Stimulated activated CD8-positive, alpha-beta memory T cell treated with anti-CD3 and anti-CD28 coated beads, Interleukin-7, amount 100 ng/mL, for 1 hour (primary cell): ENCODE data around the gene SETD1B.
A peak's percentile ranks its signal among the peaks of the same experiment; 100 is the strongest.
"Not testable (repeated sequence)": the region's sequence is repeated elsewhere in the genome, so short reads cannot be mapped to it uniquely, and the experiment has no call there.

ENCODE experiments used
- DNase-seq, 2 donors: peaks; one replicate each; pipeline ENCODE4 v3.0.0-alpha.2; 2020; ENCODE audit warnings: low read depth in 2 of 2

Gene SETD1B

GRCh38 chr12:121780429-121780828 is 23.4 kb upstream of the SETD1B start:
- no peak for DNase-seq

- DNase-seq = no peak
These were observed 22.3 kb upstream of the SETD1B start for GRCh38 chr12:121781484-121781997.

- no peak for DNase-seq
These were observed 21.5 kb upstream of the SETD1B start for GRCh38 chr12:121781998-121782979.

GRCh38 chr12:121783766-121784165 is 20.0 kb upstream of the SETD1B start:
- no peak for DNase-seq

GRCh38 chr12:121784460-121784859 is 19.3 kb upstream of the SETD1B start:
- no peak for DNase-seq

- DNase-seq = no peak
These were observed 17.4 kb upstream of the SETD1B start for GRCh38 chr12:121786440-121786825.

GRCh38 chr12:121787063-121788025 is 16.5 kb upstream of the SETD1B start:
- DNase-seq = no peak

GRCh38 chr12:121788176-121788818 is 15.5 kb upstream of the SETD1B start:
- DNase-seq = no peak

- DNase-seq = no peak
These were observed 14.5 kb upstream of the SETD1B start for GRCh38 chr12:121789233-121789781.

- DNase-seq = peak; percentile 85 to 86
These were observed 13.7 kb upstream of the SETD1B start for GRCh38 chr12:121789800-121790728.

GRCh38 chr12:121790785-121791184 is 13.0 kb upstream of the SETD1B start:
- DNase-seq = not testable (repeated sequence)

- no peak for DNase-seq
These were observed 11.9 kb upstream of the SETD1B start for GRCh38 chr12:121791671-121792551.

- no peak for DNase-seq
These were observed 11.0 kb upstream of the SETD1B start for GRCh38 chr12:121792607-121793439.

GRCh38 chr12:121793440-121793837 is 10.4 kb upstream of the SETD1B start, which contains the start of gene RHOF:
TSS of gene RHOF (minus strand) at chr12:121793688. CDS start at chr12:121793633, 55 bp downstream.
- DNase-seq = no peak

GRCh38 chr12:121793838-121794533 is 9.8 kb upstream of the SETD1B start:
- peak; percentile 91 to 93 for DNase-seq

GRCh38 chr12:121794534-121795033 is 9.2 kb upstream of the SETD1B start:
- no peak for DNase-seq
